Osteocyte (in vitro differentiated cells): ENCODE measurements around the gene PPP1R3F. TPM values are rescaled to one million over a fixed set of nuclear protein-coding genes. Genes with fewer than 3 reads are reported as not detected.

Source experiments
- DNase-seq: peaks from one replicate; pipeline ENCODE4 v3.0.0; 2021; ENCODE audit warnings: mixed read lengths; ENCODE audit not compliant: unreplicated experiment; ENCODE audit errors: extremely low spot score
- H3K27ac Mint-ChIP-seq: one replicate; pipeline ENCODE4 v1.8.0; 2021; ENCODE audit warnings: mild to moderate bottlenecking, mixed read lengths; ENCODE audit not compliant: unreplicated experiment
- H3K27me3 Mint-ChIP-seq: one replicate; pipeline ENCODE4 v1.8.0; 2021; ENCODE audit warnings: mixed read lengths; ENCODE audit not compliant: unreplicated experiment
- H3K36me3 Mint-ChIP-seq: one replicate; pipeline ENCODE4 v1.8.0; 2021; ENCODE audit warnings: mixed read lengths; ENCODE audit not compliant: unreplicated experiment
- H3K4me1 Mint-ChIP-seq: one replicate; pipeline ENCODE4 v1.8.0; 2021; ENCODE audit warnings: mixed read lengths; ENCODE audit not compliant: unreplicated experiment
- H3K4me3 Mint-ChIP-seq: one replicate; pipeline ENCODE4 v1.8.0; 2021; ENCODE audit warnings: mild to moderate bottlenecking, moderate library complexity, mixed read lengths; ENCODE audit not compliant: unreplicated experiment
- H3K9me3 Mint-ChIP-seq: one replicate; pipeline ENCODE4 v1.8.0; 2021; ENCODE audit warnings: mixed read lengths; ENCODE audit not compliant: unreplicated experiment
- total RNA-seq: library from RNA; stranded (reverse); gene quantifications from 2 replicates; pipeline ENCODE4 v1.2.1, GENCODE V29; 2021
- TF ChIP-seq, protein P1 (sequence below): fragments of 200-600 bp; sonication (generic); IDR thresholded peaks from 2 replicates; pipeline ENCODE4 v1.5.0; 2021; ENCODE audit warnings: antibody characterized with exemption, mild to moderate bottlenecking, moderate library complexity

Gene PPP1R3F
- total RNA-seq, 1 donor from 2014 or later: 9.2 TPM

DNA sequence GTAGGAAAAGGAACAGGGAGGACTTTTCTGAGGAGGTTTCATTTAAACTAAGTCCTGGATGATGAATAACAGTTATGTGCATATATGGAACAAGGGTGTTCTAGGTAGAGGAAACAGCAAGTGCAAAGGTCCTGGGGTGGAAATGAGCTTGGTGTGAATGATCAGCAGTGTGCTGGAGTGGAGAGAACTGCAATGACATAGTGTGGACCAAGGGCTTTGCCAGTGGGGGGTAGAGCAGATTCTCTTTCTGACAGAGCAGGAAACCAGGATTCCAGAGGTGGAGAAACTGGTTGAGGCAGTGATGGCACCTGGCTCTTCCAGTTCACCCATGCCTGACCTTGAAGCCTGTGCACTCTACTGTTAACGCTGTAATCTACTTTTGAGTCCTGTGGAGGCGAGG, 1.7 kb downstream of the PPP1R3F start:
- Mint-ChIP-seq H3K27ac (peak overlapping the region; percentile 59), H3K4me3 (peak overlapping the region; percentile 67), H3K36me3 (no peaks in the 10 kb centered on the region), H3K9me3 (no peaks in the 10 kb centered on the region), H3K4me1 (peaks cover 16% of the 10 kb centered on the region), H3K27me3 (no peaks in the 10 kb centered on the region)
- no peak for DNase-seq
- TF ChIP-seq, protein P1, sequence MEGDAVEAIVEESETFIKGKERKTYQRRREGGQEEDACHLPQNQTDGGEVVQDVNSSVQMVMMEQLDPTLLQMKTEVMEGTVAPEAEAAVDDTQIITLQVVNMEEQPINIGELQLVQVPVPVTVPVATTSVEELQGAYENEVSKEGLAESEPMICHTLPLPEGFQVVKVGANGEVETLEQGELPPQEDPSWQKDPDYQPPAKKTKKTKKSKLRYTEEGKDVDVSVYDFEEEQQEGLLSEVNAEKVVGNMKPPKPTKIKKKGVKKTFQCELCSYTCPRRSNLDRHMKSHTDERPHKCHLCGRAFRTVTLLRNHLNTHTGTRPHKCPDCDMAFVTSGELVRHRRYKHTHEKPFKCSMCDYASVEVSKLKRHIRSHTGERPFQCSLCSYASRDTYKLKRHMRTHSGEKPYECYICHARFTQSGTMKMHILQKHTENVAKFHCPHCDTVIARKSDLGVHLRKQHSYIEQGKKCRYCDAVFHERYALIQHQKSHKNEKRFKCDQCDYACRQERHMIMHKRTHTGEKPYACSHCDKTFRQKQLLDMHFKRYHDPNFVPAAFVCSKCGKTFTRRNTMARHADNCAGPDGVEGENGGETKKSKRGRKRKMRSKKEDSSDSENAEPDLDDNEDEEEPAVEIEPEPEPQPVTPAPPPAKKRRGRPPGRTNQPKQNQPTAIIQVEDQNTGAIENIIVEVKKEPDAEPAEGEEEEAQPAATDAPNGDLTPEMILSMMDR: no peak

DNA sequence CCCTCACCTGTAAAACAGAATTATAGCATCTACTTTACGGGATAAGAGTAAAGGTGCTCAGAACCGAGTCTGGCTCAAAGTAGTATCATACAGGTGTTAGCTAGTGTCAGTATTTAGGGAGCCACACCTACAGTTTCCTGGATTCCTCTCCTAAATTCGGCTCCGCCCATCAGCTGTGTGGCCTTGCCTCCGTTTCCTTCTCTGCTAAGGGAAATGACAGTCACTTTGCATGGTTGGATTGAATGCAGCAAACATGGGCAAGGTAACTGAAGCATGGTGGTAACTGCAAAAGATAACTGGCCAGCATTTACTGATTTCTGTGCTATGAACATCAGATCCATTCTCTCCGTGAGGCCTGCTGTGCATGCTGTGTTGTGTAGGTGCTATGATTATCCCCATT, 2.8 kb downstream of the PPP1R3F start:
- H3K4me1 Mint-ChIP-seq: peaks cover 16% of the 10 kb centered on the region
- H3K27me3 Mint-ChIP-seq: no peaks in the 10 kb centered on the region
- peaks cover 2% of the 10 kb centered on the region for H3K36me3 Mint-ChIP-seq
- no peak overlapping the region for H3K4me3 Mint-ChIP-seq
- H3K9me3 Mint-ChIP-seq: no peaks in the 10 kb centered on the region
- DNase-seq: no peak
- TF ChIP-seq, protein P1: no peak
- no peak overlapping the region for H3K27ac Mint-ChIP-seq

DNA sequence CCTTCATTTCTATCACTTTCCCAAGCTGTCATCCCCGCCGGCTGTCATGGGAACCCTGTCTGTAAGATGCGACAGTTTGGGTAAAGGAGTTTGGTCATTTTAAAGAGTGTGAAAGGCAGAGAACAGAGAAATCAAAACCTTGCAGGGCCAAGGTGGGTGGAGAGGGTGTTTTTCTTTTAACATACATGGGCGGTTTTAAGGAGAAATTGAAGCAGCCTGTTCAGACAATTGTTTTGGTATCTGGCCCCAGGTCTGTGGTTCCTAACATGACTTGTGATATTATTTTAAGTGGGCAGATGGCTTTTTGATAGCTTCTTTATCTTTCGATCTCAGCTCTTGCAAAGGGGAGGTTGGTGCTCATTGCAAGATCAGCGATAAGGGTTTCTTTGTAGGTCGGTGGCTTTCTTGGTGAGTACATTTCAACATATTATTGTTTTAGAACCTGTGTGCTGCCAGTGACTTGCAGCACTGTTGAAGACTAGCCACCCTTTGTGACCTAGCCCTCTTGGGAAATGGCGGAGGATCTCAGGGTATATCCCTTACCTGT, 3.7 kb downstream of the PPP1R3F start:
- Mint-ChIP-seq H3K27me3 (no peaks in the 10 kb centered on the region), H3K4me1 (peaks cover 13% of the 10 kb centered on the region), H3K36me3 (peaks cover 2% of the 10 kb centered on the region), H3K4me3 (no peak overlapping the region), H3K27ac (no peak overlapping the region), H3K9me3 (no peaks in the 10 kb centered on the region)
- DNase-seq: no peak
- TF ChIP-seq, protein P1: no peak

DNA sequence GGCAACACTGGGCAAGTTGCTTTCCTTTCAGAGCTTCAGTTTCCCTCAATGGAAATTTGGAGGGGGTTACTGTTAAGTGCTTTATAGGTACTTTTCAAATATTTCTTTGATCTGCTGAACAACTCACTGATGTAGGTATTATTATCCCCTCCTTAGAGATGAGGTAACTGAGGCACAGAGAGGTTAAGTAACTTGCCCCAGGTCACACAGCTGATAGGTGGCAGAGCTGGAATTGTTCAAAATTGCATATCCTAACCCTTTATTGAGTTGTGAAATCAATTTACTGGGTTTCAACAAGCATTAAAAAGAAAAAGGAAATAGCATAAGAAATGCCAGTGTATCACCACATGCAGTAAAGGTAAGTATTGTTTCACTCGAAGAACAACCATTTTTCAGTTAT, 6.6 kb downstream of the PPP1R3F start:
- Mint-ChIP-seq H3K27ac (no peak overlapping the region), H3K4me1 (peaks cover 6% of the 10 kb centered on the region), H3K4me3 (no peak overlapping the region), H3K27me3 (no peaks in the 10 kb centered on the region), H3K9me3 (no peaks in the 10 kb centered on the region), H3K36me3 (peaks cover 2% of the 10 kb centered on the region)
- TF ChIP-seq, protein P1: no peak
- no peak for DNase-seq

DNA sequence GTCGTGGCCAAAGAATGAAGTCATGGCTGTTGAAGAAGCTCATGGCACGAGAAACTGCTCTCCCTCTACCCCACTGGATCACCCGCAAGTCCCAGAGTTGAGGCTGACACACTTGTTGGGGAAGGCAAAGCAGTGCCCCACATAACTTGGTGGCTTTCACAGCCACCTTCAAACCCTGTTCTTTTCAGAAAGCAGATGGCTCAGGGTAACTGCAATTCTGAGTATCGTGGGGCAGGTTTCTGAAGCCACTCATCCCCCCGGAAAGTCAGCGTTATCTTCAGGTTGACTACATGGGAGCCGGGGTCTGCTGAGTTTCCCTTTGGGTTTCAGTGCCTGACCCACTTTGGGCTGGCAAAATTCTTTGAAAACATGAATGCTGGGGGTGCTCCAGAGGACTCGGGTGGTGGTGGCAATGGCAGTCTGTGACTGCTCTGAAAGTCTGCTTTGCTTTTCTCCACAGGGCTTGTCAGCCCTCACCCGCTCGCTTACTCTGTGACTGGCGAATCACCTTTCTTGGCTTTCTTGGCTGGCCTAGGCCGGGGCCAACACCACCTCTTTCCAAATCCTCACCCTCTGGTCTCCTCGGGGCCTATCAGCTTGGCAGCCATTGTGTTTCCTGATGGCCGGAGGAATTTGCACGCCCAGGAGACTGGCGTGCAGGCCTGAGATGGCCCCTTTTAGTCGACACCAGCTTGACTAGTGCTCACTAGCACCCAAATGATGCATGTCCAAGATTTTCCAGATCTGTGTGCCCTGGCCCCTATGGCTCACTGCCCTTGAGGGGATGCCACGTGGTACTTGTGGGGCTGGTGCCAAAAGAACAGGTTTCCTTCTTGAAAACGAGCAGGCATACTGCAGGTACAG, 7.3 kb downstream of the PPP1R3F start:
- Mint-ChIP-seq H3K27me3 (no peaks in the 10 kb centered on the region), H3K4me3 (no peak overlapping the region), H3K36me3 (peaks cover 2% of the 10 kb centered on the region), H3K27ac (no peak overlapping the region), H3K4me1 (peaks cover 2% of the 10 kb centered on the region), H3K9me3 (no peaks in the 10 kb centered on the region)
- DNase-seq: no peak
- TF ChIP-seq, protein P1: no peak
